B cell (primary cell): Measurements from ENCODE around the gene NOTCH1. TPM values are rescaled to one million over a fixed set of nuclear protein-coding genes. Genes with fewer than 3 reads are reported as not detected.

Experiments
- ATAC-seq: fragments of 200-7000 bp; cut with Tn5 transposase; one replicate; pipeline ENCODE4 v1.10.0; 2021; ENCODE audit warnings: low read depth, mild to moderate bottlenecking, moderate number of reproducible peaks, moderate library complexity
- CTCF ChIA-PET: fragments of 350-600 bp; sonication (Branson Sonifier 250); formaldehyde crosslinking; loops from one replicate; lab custom pipeline; 2021; ENCODE audit warnings: antibody characterized with exemption, inconsistent platforms; lab: Charles Lee
- POLR2A ChIA-PET: fragments of 350-600 bp; sonication (Branson Sonifier 250); formaldehyde crosslinking; loops from one replicate; lab custom pipeline; 2021; ENCODE audit warnings: antibody characterized with exemption; lab: Charles Lee
- DNase-seq: peaks from one replicate; pipeline ENCODE4 v3.0.0; 2013
- H2AFZ ChIP-seq: 2 replicates; pipeline ENCODE4 v1.6.1; 2012; ENCODE audit warnings: mild to moderate bottlenecking, low read depth, low read length; ENCODE audit not compliant: insufficient read depth, poor library complexity, severe bottlenecking
- H3K27ac ChIP-seq, 2 donors: 1 replicate in 1 of 2; 2 replicates in 1 of 2; pipeline ENCODE4 v1.5.1; 2012 to 2013; ENCODE audit warnings: low read length in 2 of 2, mild to moderate bottlenecking in 2 of 2, moderate library complexity in 1 of 2
- H3K27me3 ChIP-seq, 4 experiments: fragments of 200-600 bp in 1 of 4; sonication (generic) in 1 of 4; replicated peaks in 1 of 4; 1 replicate in 2 of 4; 2 replicates in 2 of 4; pipeline versions ENCODE4 v1.6.1 to v1.7.0; 2013 to 2016; ENCODE audit warnings: low read length in 3 of 4, mild to moderate bottlenecking in 2 of 4, mixed read lengths in 1 of 4, moderate library complexity in 1 of 4; ENCODE audit not compliant: insufficient read depth in 4 of 4, control insufficient read depth in 3 of 4; ENCODE audit errors: control extremely low read depth in 1 of 4
- H3K36me3 ChIP-seq, 2 experiments: replicated peaks in 1 of 2; 1 replicate in 1 of 2; 2 replicates in 1 of 2; pipeline versions ENCODE4 v1.6.1 to v1.7.1; 2013; ENCODE audit warnings: low read length in 1 of 2; ENCODE audit not compliant: insufficient read depth in 2 of 2, control insufficient read depth in 1 of 2; ENCODE audit errors: control extremely low read depth in 1 of 2, extremely low read depth in 1 of 2
- H3K4me1 ChIP-seq, 2 donors: fragments of 200-600 bp in 1 of 2; sonication (generic) in 1 of 2; 1 replicate in 1 of 2; 2 replicates in 1 of 2; pipeline versions ENCODE4 v1.5.1 to v1.6.1; 2013 to 2017; ENCODE audit warnings: low read length in 2 of 2; ENCODE audit not compliant: control insufficient read depth in 2 of 2, insufficient read depth in 2 of 2
- H3K4me2 ChIP-seq: replicated peaks from 2 replicates; pipeline ENCODE3; 2012; ENCODE audit warnings: mild to moderate bottlenecking, low read depth, low read length; ENCODE audit not compliant: poor library complexity, severe bottlenecking
- H3K4me3 ChIP-seq, 5 experiments: fragments of 200-600 bp in 1 of 5; sonication (generic) in 1 of 5; 1 replicate in 3 of 5; 2 replicates in 2 of 5; pipeline versions ENCODE4 v1.5.1 to v1.7.0; 2011 to 2016; ENCODE audit warnings: low read length in 4 of 5, mild to moderate bottlenecking in 4 of 5, low read depth in 2 of 5, control low read depth in 1 of 5, moderate library complexity in 1 of 5; ENCODE audit not compliant: insufficient read depth in 1 of 5; ENCODE audit errors: control extremely low read depth in 1 of 5, extremely low read depth in 1 of 5
- H3K79me2 ChIP-seq: fragments of 200-600 bp; sonication (generic); one replicate; pipeline ENCODE4 v1.6.0; 2016; ENCODE audit warnings: low read length; ENCODE audit not compliant: control insufficient read depth, insufficient read depth
- H3K9ac ChIP-seq: fragments of 200-600 bp; sonication (generic); 2 replicates; pipeline ENCODE4 v1.6.1; 2017; ENCODE audit warnings: mild to moderate bottlenecking, low read length, moderate library complexity
- H3K9me3 ChIP-seq, 3 donors: one replicate each; pipeline versions ENCODE4 v1.6.1 to v1.7.1; 2013; ENCODE audit warnings: low read length in 2 of 3; ENCODE audit not compliant: control insufficient read depth in 2 of 3, insufficient read depth in 1 of 3; ENCODE audit errors: control extremely low read depth in 1 of 3
- H4K20me1 ChIP-seq: 2 replicates; pipeline ENCODE4 v1.6.0; 2012; ENCODE audit warnings: mild to moderate bottlenecking, low read length; ENCODE audit not compliant: insufficient read depth, control insufficient read depth, poor library complexity, severe bottlenecking
- H3K27ac Mint-ChIP-seq: one replicate; pipeline ENCODE4 v1.8.0; 2021; ENCODE audit warnings: mixed read lengths
- H3K27me3 Mint-ChIP-seq: one replicate; pipeline ENCODE4 v1.8.0; 2021; ENCODE audit warnings: mixed read lengths
- H3K4me1 Mint-ChIP-seq: one replicate; pipeline ENCODE4 v1.8.0; 2021; ENCODE audit warnings: mixed read lengths
- H3K4me3 Mint-ChIP-seq: one replicate; pipeline ENCODE4 v1.8.0; 2021; ENCODE audit warnings: mixed read lengths
- H3K9me3 Mint-ChIP-seq: one replicate; pipeline ENCODE4 v1.8.0; 2022; ENCODE audit warnings: mixed read lengths; ENCODE audit not compliant: insufficient read depth
- CTCF ChIP-seq: fragments of 200-600 bp; IDR thresholded peaks from one replicate; pipeline ENCODE4 v1.8.0; 2022; ENCODE audit warnings: antibody characterized with exemption, mild to moderate bottlenecking
- EZH2 ChIP-seq: IDR thresholded peaks from 2 replicates; pipeline ENCODE4 v1.6.1; 2012; ENCODE audit warnings: borderline replicate concordance, low read depth, mild to moderate bottlenecking, moderate library complexity, low read length; ENCODE audit not compliant: insufficient read depth, poor library complexity, severe bottlenecking
- WGBS: methylation state at CpG from one replicate; pipeline ENCODE4 v1.1.5; 2013; ENCODE audit warnings: missing lambda C conversion rate; ENCODE audit not compliant: insufficient coverage; 5-methylcytosine and 5-hydroxymethylcytosine counted together
- intact Hi-C: fragments of 100-400 bp; cut with micrococcal nuclease; formaldehyde crosslinking; loops from one replicate; pipeline ENCODE4 v1.10.0; 2022
- polyA plus RNA-seq: library from polyadenylated mRNA; depleted of rRNA; stranded (reverse); fragments of >200 nt; gene quantifications from 2 replicates; pipeline ENCODE4 v1.2.3, GENCODE V29; 2012
- total RNA-seq, 2 donors: library from RNA; stranded (reverse); fragments of 120-200 nt in 1 of 2; gene quantifications; 1 replicate in 1 of 2; 2 replicates in 1 of 2; pipeline versions ENCODE4 v1.2.3 to v1.2.4, GENCODE V29; 2013 to 2022

Gene NOTCH1
- total and polyA plus RNA-seq, 2 donors (not counting 1 experiment from before 2014, with no cell fraction given), result 16.6 to 38.5 TPM

GRCh38 chr9:136527721-136528710 is 17.8 kb downstream of the NOTCH1 start:
- peak overlapping the region in 1 of 2 donors; percentile 12 for H3K27ac ChIP-seq
- H3K9me3 Mint-ChIP-seq, result no peaks in the 10 kb centered on the region
- CTCF ChIA-PET, result interaction anchor here (0.7 kb wide), 2 partner anchors 10 to 28 kb away, joined by 3 to 5 read pairs; no protein-coding TSS in a partner anchor
- no peaks in the 10 kb centered on the region for H3K27me3 ChIP-seq
- no peak overlapping the region for H3K9ac ChIP-seq
- H3K9me3 ChIP-seq, result peaks cover 0 to 2% (median 0%) of the 10 kb centered on the region in 3 donors
- peaks cover 45 to 47% of the 10 kb centered on the region in 2 donors for H3K4me1 ChIP-seq
- H2AFZ ChIP-seq, result no peak overlapping the region
- no peak for DNase-seq
- peaks cover 69% of the 10 kb centered on the region for H3K79me2 ChIP-seq
- TF ChIP-seq EZH2 (no peak), CTCF (no peak)
- 82% methylated on average over 25 of the region's 34 CpGs for WGBS
- H3K4me3 ChIP-seq, result no peak overlapping the region
- H3K4me1 Mint-ChIP-seq, result peaks cover 32% of the 10 kb centered on the region
- peaks cover 100% of the 10 kb centered on the region for H4K20me1 ChIP-seq
- POLR2A ChIA-PET, result no interaction called here
- intact Hi-C loops, result no loop called here
- no peak overlapping the region for H3K4me3 Mint-ChIP-seq
- peak overlapping the region; percentile 75 for H3K4me2 ChIP-seq
- H3K27me3 Mint-ChIP-seq, result no peaks in the 10 kb centered on the region
- H3K36me3 ChIP-seq, result peaks cover 0 to 6% of the 10 kb centered on the region in 2 experiments
- H3K27ac Mint-ChIP-seq, result peak overlapping the region; percentile 26
- no peak for ATAC-seq
